GM18526 (cell line): ENCODE results near the gene OLFML3.

Experiments
- POLR2A ChIP-seq: IDR thresholded peaks from 3 replicates; pipeline ENCODE4 v1.6.1; 2011; ENCODE audit not compliant: insufficient read length; ENCODE audit errors: extremely low read depth

Gene OLFML3

DNA sequence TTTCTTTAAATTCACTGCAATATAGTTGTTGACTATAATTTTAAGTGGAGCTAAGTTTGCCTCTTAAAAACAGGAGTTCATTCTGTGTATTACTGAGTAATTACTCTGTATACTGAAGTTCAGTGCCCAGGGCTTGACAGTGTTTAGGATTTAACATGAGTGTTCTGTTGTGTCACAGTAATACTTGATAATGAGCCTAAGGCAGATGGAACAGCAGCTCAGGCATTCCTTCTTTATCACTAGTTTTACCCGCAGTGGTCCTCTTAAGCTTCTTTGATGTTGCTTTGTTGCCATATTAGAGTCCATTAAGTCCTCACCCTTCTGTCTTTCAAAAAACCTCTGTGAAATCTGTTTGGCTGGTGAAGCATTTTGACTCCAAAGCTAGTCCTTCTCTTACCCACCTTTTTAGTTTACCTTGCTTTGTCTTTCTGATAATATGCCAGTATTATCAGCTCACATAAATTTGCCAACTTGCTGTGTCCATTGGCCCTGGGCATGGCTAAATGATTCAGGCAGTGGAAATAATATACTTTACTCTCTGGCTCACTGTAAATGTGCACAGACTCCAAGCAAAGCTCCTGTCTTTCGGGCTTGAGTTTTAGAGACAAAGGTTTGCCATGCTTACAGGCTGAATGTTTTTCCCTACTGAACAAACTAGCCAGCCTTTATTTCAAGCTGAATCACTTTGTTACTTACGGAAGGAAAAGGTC, 32.4 kb upstream of the OLFML3 start:
- no peak for TF ChIP-seq POLR2A

DNA sequence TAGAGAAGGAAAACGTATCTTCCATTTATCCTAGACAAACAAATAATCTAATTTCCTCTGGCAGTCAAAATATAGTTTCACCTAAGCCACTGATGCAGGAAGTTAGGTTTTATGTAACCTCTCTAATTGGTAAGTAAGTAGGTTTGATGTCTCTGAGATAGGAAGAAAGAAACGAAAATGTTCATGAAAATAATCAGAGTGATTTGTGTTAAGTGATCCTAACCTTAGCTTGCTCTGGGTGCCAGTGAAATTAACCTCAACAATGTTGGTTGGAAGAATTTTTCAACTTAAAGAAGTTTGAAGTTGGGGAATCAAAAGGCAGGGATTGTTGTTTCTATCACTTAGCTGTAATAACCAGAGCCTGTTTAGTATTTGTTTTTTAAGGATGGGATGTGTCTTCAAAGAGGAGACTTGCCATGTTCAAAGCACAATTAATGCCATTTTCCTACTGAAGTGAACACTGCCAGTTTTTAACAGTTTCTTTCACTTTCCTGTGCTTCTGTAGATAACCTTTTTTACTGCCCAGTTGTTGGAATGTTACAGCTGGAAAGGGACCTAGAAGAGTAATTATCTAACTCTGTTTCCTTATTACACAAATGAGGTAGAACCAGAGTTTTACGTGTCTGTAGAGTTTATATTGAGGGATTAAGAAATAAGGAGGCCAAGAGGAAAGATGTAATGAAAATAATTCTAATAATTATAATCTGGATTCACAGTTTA, 31.7 kb upstream of the OLFML3 start:
- TF ChIP-seq POLR2A: no peak

DNA sequence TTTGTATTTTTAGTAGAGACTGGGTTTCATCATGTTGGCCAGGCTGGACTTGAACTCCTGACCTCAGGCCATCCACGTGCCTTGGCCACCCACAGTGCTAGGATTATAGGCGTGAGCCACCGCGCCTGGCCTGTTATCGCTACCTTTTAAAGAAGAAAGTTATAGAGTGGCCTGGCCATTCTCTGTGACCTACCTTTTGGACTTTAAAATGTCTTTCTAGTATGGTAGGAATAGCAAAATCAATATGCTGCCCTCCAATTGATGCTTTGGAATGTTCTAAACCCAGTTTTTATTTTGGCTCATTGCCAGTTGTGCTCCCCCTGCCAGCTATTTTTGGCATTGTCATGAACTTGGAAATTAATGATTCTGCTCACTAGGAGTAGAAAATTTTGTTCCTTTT, 30.3 kb upstream of the OLFML3 start:
- no peak for TF ChIP-seq POLR2A

DNA sequence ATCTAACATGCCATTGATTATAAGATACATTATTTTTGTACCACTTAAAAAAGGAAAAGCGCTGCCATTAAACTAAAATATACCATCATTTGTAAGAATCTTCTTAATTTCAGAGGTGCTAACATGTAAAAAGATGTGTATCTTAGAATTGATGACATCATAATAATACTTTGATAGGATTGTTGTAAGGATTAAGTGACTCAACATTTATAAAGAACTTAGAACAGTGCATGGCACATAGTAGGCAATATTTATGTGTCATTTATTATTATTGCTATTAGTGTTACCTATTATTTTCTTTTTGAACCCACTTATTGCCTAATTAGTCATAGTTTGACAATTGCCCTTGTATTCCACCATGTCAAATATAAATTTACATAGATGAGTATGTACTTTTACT, 28.4 kb upstream of the OLFML3 start:
- TF ChIP-seq POLR2A: no peak

DNA sequence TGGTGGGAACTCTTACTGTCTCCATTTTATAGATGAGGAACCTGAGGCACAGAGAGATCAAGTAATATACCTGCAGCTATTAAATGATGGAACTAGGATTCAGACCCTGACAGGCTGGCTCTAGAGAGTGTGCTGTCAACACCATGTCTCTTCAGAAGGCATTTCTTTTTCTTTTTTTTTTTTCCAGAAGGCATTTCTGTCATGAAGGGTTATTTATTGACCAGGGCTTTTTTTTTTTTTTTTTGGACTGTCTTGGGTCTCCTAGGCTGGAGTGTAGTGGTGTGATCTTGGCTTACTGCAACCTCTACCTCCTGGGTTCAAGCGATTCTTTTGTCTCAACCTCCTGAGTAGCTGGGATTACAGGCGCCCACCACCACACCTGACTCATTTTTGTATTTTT, 27.6 kb upstream of the OLFML3 start:
- no peak for TF ChIP-seq POLR2A

DNA sequence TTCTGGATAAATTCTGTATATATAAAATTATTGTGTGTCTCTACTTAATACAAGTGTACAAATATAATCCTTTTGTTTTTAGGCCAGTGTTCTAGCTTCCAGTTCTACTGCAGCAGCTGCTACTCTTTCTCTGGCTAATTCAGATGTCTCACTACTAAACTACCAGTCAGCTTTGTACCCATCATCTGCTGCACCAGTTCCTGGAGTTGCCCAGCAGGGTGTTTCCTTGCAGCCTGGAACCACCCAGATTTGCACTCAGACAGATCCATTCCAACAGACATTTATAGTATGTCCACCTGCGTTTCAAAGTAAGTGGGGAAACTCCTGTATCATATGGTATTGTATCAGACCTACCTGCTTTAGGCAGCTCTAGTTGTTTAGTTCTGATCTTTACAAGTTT, 21.3 kb upstream of the OLFML3 start:
- TF ChIP-seq POLR2A: no peak

DNA sequence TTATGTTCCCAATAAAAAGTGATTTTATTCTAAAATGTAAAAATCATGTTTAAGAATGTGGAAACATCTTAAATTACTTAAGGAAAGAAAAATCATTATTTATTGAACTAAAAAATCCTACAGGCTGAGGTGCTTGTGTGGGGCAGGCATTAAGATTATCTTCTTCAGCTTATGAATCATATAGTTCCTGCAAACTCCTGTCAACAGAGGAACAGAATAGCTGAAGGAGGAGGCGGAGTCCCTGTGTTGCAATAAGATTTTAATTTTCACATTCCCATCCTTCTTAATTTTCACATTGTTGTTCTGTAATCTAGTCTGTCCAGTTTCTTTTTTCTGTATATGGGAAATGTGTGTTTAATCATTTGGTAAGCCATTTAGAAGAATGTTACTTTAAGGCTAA, 20.6 kb upstream of the OLFML3 start:
- no peak for TF ChIP-seq POLR2A

DNA sequence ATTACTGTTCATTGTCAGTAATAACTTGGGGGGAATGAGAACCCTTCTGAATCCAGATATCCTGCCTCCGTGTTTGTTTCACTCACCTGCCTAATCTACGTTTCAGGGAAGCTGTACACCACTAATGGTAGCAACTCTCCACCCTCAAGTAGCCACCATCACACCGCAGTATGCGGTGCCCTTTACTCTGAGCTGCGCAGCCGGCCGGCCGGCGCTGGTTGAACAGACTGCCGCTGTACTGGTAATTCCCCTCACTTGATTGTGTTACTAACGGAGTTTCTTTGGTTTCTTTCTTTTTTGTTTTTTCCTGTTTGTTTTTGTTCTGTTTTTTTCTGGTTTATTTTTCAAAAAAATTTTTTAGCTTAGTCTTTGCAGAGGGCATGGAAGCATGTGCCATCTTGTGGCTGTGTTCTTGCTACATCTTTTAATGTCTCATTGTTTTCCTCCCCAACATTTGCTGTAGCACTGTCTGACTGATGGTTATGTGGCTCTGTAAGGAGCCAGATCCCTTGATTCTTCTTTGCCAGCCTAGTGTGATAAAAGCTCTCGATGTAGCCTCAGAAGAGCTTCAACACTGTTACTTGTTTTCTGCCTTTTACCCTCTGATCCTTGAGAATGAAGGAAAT, 15.9 kb upstream of the OLFML3 start:
- TF ChIP-seq POLR2A: no peak

DNA sequence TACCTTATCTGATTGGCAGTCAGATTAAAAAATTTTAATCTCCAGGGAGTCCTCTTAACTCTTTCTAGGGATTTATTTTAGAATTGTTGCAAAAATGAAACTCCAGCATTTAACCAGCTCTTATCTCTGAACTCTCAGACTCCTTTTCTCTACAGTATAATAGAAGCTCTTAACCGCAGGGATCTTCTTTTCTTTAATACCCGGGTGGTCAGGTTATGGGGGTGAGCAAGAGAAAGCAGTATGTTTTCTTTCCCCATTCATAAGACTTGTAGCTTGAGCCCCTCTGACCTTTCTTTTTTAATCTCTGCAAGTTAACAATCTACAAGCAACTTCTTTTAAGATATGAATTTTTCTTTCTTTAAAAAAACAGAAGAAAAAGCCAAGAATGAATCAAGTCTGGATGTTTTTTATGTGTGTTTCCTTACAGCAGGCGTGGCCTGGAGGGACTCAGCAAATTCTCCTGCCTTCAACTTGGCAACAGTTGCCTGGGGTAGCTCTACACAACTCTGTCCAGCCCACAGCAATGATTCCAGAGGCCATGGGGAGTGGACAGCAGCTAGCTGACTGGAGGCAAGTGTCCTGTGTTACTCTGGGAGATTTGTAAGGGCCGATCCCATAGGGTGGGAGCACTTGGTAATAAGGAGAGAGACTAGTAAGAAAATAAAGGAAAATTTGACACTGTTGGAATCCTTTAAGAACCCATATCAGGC, 13.4 kb upstream of the OLFML3 start:
- TF ChIP-seq POLR2A: no peak

DNA sequence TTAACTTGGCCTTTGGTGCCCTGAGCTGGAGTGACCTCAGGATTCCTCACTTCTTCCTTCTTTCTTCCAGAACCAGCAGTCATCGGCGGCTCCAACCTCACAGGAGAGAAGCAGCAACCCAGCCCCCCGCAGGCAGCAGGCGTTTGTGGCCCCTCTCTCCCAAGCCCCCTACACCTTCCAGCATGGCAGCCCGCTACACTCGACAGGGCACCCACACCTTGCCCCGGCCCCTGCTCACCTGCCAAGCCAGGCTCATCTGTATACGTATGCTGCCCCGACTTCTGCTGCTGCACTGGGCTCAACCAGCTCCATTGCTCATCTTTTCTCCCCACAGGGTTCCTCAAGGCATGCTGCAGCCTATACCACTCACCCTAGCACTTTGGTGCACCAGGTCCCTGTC, 6.3 kb upstream of the OLFML3 start:
- TF ChIP-seq POLR2A: no peak

DNA sequence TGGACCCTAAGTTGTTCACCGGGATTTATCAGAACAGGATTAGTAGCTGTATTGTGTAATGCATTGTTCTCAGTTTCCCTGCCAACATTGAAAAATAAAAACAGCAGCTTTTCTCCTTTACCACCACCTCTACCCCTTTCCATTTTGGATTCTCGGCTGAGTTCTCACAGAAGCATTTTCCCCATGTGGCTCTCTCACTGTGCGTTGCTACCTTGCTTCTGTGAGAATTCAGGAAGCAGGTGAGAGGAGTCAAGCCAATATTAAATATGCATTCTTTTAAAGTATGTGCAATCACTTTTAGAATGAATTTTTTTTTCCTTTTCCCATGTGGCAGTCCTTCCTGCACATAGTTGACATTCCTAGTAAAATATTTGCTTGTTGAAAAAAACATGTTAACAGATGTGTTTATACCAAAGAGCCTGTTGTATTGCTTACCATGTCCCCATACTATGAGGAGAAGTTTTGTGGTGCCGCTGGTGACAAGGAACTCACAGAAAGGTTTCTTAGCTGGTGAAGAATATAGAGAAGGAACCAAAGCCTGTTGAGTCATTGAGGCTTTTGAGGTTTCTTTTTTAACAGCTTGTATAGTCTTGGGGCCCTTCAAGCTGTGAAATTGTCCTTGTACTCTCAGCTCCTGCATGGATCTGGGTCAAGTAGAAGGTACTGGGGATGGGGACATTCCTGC, 3.9 kb upstream of the OLFML3 start:
- TF ChIP-seq POLR2A: no peak

DNA sequence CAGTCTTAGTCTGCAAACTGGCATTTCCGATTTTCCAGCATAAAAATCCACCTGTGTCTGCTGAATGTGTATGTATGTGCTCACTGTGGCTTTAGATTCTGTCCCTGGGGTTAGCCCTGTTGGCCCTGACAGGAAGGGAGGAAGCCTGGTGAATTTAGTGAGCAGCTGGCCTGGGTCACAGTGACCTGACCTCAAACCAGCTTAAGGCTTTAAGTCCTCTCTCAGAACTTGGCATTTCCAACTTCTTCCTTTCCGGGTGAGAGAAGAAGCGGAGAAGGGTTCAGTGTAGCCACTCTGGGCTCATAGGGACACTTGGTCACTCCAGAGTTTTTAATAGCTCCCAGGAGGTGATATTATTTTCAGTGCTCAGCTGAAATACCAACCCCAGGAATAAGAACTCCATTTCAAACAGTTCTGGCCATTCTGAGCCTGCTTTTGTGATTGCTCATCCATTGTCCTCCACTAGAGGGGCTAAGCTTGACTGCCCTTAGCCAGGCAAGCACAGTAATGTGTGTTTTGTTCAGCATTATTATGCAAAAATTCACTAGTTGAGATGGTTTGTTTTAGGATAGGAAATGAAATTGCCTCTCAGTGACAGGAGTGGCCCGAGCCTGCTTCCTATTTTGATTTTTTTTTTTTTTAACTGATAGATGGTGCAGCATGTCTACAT, 2.5 kb upstream of the OLFML3 start:
- TF ChIP-seq POLR2A: no peak

DNA sequence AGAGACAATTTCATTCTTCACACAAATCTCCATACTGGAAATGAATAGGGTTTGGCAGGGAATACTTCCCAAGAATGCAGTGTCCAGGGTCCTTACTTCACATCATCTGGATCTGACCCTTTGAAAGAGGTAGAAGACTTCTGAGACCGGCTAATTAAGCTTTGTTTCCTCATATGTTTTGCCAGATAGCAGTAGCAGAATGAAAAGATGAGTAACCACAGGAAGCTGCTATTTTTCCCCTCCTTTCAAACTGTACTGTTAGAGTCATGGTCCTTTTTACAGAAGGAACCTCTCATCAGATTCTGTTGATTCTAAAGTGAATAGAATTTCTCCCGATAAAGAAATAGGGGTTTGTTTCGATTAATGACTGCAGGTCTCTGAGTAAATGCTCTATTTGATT, 1.4 kb upstream of the OLFML3 start:
- no peak for TF ChIP-seq POLR2A

DNA sequence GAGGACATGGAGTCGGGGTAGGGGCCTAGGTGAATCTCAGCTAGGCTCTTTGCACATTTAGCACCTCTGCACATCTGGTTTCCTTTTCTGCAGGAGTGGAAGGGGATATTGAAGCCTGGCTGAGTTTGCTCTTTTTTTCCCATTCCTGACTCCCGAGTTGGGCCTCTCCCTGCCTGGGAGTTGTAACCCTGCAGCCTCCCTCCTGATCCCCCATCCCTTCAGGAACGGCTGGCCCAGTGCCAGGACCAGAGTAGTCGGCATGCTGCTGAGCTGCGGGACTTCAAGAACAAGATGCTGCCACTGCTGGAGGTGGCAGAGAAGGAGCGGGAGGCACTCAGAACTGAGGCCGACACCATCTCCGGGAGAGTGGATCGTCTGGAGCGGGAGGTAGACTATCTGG, 836 bp downstream of the OLFML3 start:
- TF ChIP-seq POLR2A: no peak
